Transverse colon (tissue), 4 donors: ENCODE data around the gene APLNR. TPM values are rescaled to one million over a fixed set of nuclear protein-coding genes. Genes with fewer than 3 reads are reported as not detected.

Source experiments
- DNase-seq: peaks from one replicate; pipeline ENCODE4 v3.0.0-alpha.2; 2019
- H3K27ac ChIP-seq, 4 donors: fragments of 200-600 bp; sonication (generic); 2 replicates each; pipeline ENCODE4 v1.5.1; 2016 to 2018; ENCODE audit warnings: inconsistent platforms in 4 of 4
- H3K27me3 ChIP-seq: fragments of 200-600 bp; sonication (generic); 2 replicates; pipeline ENCODE4 v1.5.1; 2017; ENCODE audit warnings: inconsistent platforms
- H3K36me3 ChIP-seq, 4 donors: fragments of 200-600 bp; sonication (generic); 2 replicates each; pipeline ENCODE4 v1.5.1; 2017 to 2019; ENCODE audit warnings: inconsistent platforms in 4 of 4
- H3K4me1 ChIP-seq, 4 donors: fragments of 200-600 bp; sonication (generic); 2 replicates each; pipeline ENCODE4 v1.5.1; 2017 to 2020; ENCODE audit warnings: inconsistent platforms in 4 of 4
- H3K4me3 ChIP-seq, 4 donors: fragments of 200-600 bp; sonication (generic); 1 replicate in 1 of 4; 2 replicates in 3 of 4; pipeline versions ENCODE4 v1.5.1 to v1.6.1; 2017 to 2019; ENCODE audit warnings: inconsistent platforms in 4 of 4
- H3K9me3 ChIP-seq, 2 donors: fragments of 200-600 bp; sonication (generic); 2 replicates each; pipeline ENCODE4 v1.5.1; 2017 to 2019; ENCODE audit warnings: inconsistent platforms in 2 of 2
- EP300 ChIP-seq: sonication (generic); formaldehyde crosslinking; IDR thresholded peaks from one replicate; pipeline ENCODE4 v1.6.1; 2017; ENCODE audit warnings: antibody characterized with exemption, low read depth
- POLR2A ChIP-seq: fragments of 450-650 bp; IDR thresholded peaks from one replicate; pipeline ENCODE4 v1.6.1; 2016; ENCODE audit warnings: antibody characterized with exemption, mild to moderate bottlenecking, moderate library complexity
- POLR2AphosphoS5 ChIP-seq, 3 donors: sonication (generic); formaldehyde crosslinking; IDR thresholded peaks; one replicate each; pipeline ENCODE4 v1.6.1; 2016; ENCODE audit warnings: antibody characterized with exemption in 3 of 3
- WGBS, 2 donors: methylation state at CpG; one replicate each; pipeline ENCODE4 v1.1.5; 2018; ENCODE audit warnings: low coverage in 1 of 2; 5-methylcytosine and 5-hydroxymethylcytosine counted together
- in situ Hi-C, 4 donors: fragments of 200-750 bp; cut with MboI; loops; one replicate each; pipeline versions ENCODE4 v1.15.0 to v1.15.1; 2017; ENCODE audit warnings: low sequenced_read_pairs in 3 of 4, low pct_ligation_motif_present in 1 of 4, low pct_unique_long_range_greater_than_20kb in 1 of 4
- intact Hi-C: fragments of 100-400 bp; cut with DNase I; formaldehyde crosslinking; loops from one replicate; pipeline ENCODE4 v1.15.1; 2023; ENCODE audit warnings: low total_unique reads
- total RNA-seq, 4 donors: library from RNA; depleted of rRNA; stranded (reverse); fragments of >200 nt; gene quantifications; one replicate each; pipeline ENCODE4 v1.1.0, GENCODE V29; 2016
- TF ChIP-seq, protein P1 (sequence below), 5 experiments: fragments of 200-600 bp in 3 of 5; fragments of 450-650 bp in 2 of 5; sonication (generic) in 3 of 5; IDR thresholded peaks; 1 replicate in 2 of 5; 2 replicates in 3 of 5; pipeline ENCODE4 v1.5.1; 2016 to 2017; ENCODE audit warnings: antibody characterized with exemption in 5 of 5, inconsistent platforms in 3 of 5, mild to moderate bottlenecking in 2 of 5, moderate library complexity in 1 of 5

APLNR gene
- total RNA-seq, 4 donors from 2014 or later, result 0.68 to 2.6 (median 2.1) TPM; not detected in 1

DNA sequence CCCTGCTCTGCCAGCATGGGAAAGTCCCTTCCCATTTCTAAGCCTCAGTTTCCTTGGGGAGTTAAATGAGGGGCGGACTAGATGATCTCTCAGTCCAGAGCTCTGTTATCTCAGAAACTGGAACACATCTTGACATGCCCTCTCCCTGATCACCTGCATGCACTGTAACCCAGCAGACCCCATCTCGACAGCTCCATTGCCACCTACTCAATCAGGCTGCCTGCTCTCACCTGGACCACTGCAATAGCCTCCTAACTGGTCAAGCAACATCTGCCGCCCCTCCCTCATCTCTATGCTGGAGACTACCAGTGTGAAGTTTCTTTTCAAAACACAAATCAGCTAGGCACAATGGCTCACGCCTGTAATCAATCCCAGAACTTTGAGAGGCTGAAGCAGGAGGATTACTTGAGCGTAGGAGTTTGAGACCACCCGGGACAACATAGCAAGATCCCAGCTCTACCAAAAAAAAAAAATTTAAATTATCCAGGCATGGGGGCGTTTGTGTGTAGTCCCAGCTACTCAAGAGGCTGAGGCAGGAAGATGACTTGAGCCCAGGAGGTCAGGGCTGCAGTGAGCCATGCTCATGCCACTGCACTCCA lies 33.1 kb downstream of the APLNR start:
- H3K36me3 ChIP-seq, result no peaks in the 10 kb centered on the region
- no peaks in the 10 kb centered on the region for H3K27me3 ChIP-seq
- TF ChIP-seq POLR2A (no peak), POLR2AphosphoS5 (IDR thresholded peaks at IDR 0.05) (no peak), EP300 (no peak)
- TF ChIP-seq, protein P1, sequence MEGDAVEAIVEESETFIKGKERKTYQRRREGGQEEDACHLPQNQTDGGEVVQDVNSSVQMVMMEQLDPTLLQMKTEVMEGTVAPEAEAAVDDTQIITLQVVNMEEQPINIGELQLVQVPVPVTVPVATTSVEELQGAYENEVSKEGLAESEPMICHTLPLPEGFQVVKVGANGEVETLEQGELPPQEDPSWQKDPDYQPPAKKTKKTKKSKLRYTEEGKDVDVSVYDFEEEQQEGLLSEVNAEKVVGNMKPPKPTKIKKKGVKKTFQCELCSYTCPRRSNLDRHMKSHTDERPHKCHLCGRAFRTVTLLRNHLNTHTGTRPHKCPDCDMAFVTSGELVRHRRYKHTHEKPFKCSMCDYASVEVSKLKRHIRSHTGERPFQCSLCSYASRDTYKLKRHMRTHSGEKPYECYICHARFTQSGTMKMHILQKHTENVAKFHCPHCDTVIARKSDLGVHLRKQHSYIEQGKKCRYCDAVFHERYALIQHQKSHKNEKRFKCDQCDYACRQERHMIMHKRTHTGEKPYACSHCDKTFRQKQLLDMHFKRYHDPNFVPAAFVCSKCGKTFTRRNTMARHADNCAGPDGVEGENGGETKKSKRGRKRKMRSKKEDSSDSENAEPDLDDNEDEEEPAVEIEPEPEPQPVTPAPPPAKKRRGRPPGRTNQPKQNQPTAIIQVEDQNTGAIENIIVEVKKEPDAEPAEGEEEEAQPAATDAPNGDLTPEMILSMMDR (IDR thresholded peaks at IDR 0.05), result no peak
- H3K27ac ChIP-seq, result peak overlapping the region in 1 of 4 donors; percentile 31
- no peaks in the 10 kb centered on the region for H3K9me3 ChIP-seq
- in situ Hi-C loops, result no loop called here
- WGBS, 2 donors, result 67 to 75% methylated on average over 1 to 7 of the region's 7 CpGs
- H3K4me1 ChIP-seq, result no peaks in the 10 kb centered on the region
- DNase-seq, result no peak
- H3K4me3 ChIP-seq, result no peak overlapping the region
- intact Hi-C loops, result no loop called here

DNA sequence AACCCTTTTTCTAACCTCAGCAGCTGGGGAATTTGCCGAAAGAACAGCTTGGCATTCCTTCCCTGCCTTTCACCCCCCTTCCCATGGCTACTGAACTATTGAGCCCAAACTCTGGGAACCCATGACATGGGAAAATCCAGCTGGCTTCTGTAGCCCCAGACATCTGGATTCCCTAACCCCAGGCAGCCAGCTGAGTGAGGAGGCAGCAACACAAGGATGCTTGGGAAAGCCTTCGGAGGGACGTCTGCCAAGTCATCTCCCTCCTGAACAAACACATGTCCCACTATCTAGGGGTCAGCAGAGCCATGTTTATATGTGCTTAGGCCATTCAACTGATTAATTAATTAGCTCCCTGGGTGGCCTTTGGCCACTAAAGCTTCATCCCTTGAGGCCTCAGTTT lies 33.7 kb downstream of the APLNR start:
- no peak overlapping the region for H3K4me3 ChIP-seq
- DNase-seq, result peak; percentile 36
- WGBS, 2 donors, result 62 to 71% methylated on average over 1 to 3 of the region's 3 CpGs
- no peaks in the 10 kb centered on the region for H3K4me1 ChIP-seq
- intact Hi-C loops, result no loop called here
- in situ Hi-C loops, result no loop called here
- H3K27ac ChIP-seq, result peak overlapping the region in 1 of 4 donors; percentile 31
- no peaks in the 10 kb centered on the region for H3K36me3 ChIP-seq
- TF ChIP-seq POLR2A, result no peak
- TF ChIP-seq POLR2AphosphoS5 (IDR thresholded peaks at IDR 0.05), result peak; percentile 23 to 58 (median 35)
- H3K27me3 ChIP-seq, result no peaks in the 10 kb centered on the region
- H3K9me3 ChIP-seq, result no peaks in the 10 kb centered on the region

DNA sequence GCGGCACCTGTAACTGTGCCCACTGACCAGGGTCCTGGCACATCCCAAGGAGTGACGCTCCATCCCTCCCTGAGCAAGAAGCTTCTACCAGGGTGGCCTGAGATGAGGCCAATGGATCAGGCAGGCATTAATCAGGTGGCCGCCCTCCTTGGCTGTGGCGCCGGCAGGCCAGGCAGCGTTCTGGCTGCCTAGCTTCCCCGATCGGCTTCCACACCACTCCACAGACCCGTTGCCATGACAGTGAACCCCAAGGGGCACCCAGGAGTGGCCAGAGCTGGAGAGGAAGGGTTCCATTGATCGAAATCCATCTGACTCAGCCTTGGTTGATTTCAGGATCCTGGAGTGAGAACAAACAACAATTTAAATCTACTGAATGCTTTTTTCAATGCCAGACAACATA lies 34.8 kb downstream of the APLNR start:
- 70 to 77% methylated on average over 2 to 10 of the region's 10 CpGs for WGBS, 2 donors
- intact Hi-C loops, result no loop called here
- H3K36me3 ChIP-seq, result no peaks in the 10 kb centered on the region
- H3K27me3 ChIP-seq, result no peaks in the 10 kb centered on the region
- H3K27ac ChIP-seq, result no peak overlapping the region
- H3K4me3 ChIP-seq, result no peak overlapping the region
- no peaks in the 10 kb centered on the region for H3K9me3 ChIP-seq
- no peaks in the 10 kb centered on the region for H3K4me1 ChIP-seq
- no peak for TF ChIP-seq POLR2A
- no peak for TF ChIP-seq POLR2AphosphoS5 (IDR thresholded peaks at IDR 0.05)
- TF ChIP-seq EP300, result no peak
- TF ChIP-seq, protein P1 (IDR thresholded peaks at IDR 0.05), result no peak
- in situ Hi-C loops, result no loop called here
- no peak for DNase-seq

DNA sequence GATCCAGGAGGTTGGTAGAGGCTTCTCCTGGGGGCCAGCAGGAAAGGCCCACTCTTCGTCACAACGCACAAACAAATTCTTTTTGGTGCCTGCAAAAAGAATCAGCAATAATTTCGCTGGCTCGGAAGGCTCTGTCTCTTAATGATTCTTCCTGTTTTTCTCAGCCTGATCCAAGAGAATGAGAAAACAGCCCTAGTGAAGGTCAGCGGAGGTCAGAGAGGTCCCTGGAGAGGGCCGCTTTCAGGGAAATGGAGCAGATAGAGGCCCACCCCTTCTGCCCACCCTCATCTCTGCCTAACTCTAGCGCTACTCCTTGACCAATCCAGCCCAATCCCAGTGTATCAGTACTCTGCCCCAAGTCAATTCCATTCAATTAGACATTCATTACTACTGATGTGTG lies 36.1 kb downstream of the APLNR start:
- intact Hi-C loops, result no loop called here
- Histone ChIP-seq H3K27me3 (no peaks in the 10 kb centered on the region), H3K4me3 (no peak overlapping the region), H3K27ac (no peak overlapping the region), H3K36me3 (no peaks in the 10 kb centered on the region), H3K9me3 (no peaks in the 10 kb centered on the region), H3K4me1 (no peaks in the 10 kb centered on the region)
- in situ Hi-C loops, result no loop called here
- TF ChIP-seq POLR2AphosphoS5 (IDR thresholded peaks at IDR 0.05), result no peak
- TF ChIP-seq POLR2A, result no peak
- TF ChIP-seq, protein P1 (IDR thresholded peaks at IDR 0.05), result no peak
- no peak for TF ChIP-seq EP300
- DNase-seq, result no peak
- 55 to 79% methylated on average over 4 to 7 of the region's 7 CpGs for WGBS, 2 donors

DNA sequence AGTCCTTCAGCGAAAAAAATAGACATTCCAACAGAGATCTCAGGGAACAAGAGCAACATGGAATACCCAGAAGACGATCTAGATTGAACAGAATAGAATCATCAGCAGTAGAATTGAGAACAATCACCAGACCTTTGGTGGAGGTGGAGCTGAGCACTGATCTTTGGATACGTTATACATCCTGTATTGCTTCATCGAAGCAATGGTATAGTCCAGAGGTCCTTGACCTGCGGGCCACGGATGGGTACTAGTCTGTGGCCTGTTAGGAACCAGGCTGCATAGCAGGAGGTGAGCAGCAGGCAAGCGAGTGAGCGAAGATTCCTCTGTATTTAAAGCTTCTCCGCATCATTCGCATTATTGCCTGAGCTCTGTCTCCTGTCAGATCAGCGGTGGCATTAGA lies 37.7 kb downstream of the APLNR start:
- WGBS, 2 donors, result 86 to 88% methylated on average over 2 to 11 of the region's 11 CpGs
- no peak for DNase-seq
- in situ Hi-C loops, result no loop called here
- H3K4me3 ChIP-seq, result no peak overlapping the region
- H3K4me1 ChIP-seq, result no peaks in the 10 kb centered on the region
- H3K9me3 ChIP-seq, result no peaks in the 10 kb centered on the region
- no peak overlapping the region for H3K27ac ChIP-seq
- no peaks in the 10 kb centered on the region for H3K27me3 ChIP-seq
- H3K36me3 ChIP-seq, result no peaks in the 10 kb centered on the region
- intact Hi-C loops, result no loop called here
- TF ChIP-seq POLR2A, result no peak
